Measurements from ENCODE around the gene KLHL1. TPM values are rescaled to one million over a fixed set of nuclear protein-coding genes. Genes with fewer than 3 reads are reported as not detected.

KLHL1 gene
- total RNA-seq, 1 experiment from 2014 or later: not detected

DNA sequence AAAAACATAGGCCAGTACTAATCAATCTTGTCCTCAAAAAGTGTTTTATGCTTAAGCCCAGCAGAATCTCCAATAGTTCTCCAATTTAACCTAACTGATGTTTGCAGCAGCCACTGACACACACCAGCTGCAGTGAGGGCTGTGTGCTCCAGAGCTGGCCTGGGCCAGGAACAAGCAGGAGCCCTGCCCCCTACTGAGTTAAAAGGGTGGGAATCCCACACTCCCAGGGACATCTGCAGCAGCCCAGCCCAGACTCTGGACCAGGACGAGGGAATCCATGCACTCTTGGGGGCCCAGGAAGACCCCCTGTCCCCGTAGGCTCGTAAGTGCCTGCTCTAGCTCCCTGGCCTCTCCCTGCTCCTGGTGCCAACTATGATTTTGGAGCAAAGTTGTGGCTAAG, 92.1 kb downstream of the KLHL1 start:
- DNase-seq (ENCODE audit: low read depth): no peak

- DNase-seq (ENCODE audit: low read depth): no peak
Observed at GRCh38 chr13:70014337-70014736, 93.9 kb downstream of the KLHL1 start.

GRCh38 chr13:69999875-70000274, 108.4 kb downstream of the KLHL1 start:
- DNase-seq (ENCODE audit: low read depth): no peak

- DNase-seq (ENCODE audit: low read depth): no peak
Observed at GRCh38 chr13:69997061-69997460, 111.2 kb downstream of the KLHL1 start.

DNA sequence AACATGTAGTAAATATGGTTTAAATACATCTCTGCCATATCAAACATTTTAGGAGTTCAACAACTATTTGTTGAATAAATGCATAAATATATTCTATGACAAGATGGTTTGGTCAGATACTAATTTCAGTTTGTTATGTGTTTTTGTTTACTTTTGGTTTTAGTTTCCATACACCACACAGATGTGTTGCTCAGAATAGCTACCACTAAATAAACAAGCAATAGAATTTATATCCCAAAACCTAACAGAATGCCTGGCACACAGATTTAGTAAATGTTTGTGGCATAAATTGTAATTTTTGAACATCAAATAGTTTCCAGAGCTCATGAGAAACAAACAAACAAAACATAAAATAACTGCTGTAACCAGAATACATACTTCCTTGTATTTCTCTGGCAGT, 127.5 kb downstream of the KLHL1 start:
- no peak for DNase-seq (ENCODE audit: low read depth)

DNA sequence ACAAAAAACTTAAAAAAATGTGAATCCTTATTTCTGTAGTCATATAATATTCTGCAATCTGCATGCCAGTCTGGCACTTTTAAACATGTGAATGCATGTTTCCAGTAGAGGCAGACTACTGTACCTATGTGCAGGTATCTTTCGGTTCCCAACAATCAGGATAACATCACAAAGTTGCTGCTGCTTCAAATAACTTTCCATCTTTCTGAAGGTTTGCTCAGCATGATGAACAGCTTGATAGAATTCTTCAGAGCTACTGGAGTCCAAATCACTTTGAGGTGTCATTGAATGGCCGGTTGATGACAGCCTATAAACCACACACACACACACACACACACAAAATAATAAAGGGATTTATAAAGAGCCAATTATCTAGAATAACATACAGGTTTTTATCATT, 132.8 kb downstream of the KLHL1 start:
- no peak for DNase-seq (ENCODE audit: low read depth)

DNA sequence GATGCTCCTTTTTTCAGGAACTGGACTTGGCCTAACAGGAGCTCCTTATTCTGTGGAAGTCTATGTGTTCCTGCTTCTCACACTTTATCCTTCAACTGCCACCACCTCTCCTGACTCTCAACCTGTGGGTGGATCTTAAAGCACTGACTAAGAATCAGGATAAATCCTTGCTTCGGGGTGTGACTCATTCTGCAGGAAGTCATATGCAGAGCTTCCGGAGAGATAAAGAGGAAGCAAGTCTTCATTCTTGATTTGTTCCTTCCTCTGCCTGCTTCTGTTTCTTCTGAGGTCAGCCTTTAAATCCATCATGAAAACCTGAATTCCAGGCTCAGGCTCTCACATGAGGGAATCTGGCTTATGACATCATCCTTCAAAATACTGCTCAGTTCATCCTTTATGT, 137.7 kb downstream of the KLHL1 start:
- DNase-seq (ENCODE audit: low read depth): no peak

- no peak for DNase-seq (ENCODE audit: low read depth)
Observed at GRCh38 chr13:69959046-69959445, 149.2 kb downstream of the KLHL1 start.

DNA sequence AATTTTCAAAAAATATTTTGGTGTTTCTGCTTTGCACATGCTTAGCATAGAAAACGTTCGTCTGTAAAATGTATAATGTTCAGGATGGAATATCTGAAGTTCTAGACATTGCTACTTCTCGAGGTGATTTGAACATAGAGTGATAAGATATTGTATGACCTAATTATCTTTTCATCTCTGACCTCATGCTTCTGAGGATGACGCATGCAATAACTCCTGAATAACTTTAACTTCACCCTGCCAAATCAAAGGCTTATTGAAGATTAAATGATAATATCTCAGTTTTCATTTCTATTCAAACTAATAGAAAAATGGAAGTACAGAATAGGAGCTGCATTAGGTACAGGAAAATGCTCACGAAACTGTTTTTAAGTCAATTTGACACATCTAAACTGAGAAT, 151.4 kb downstream of the KLHL1 start:
- DNase-seq (ENCODE audit: low read depth): no peak

DNA sequence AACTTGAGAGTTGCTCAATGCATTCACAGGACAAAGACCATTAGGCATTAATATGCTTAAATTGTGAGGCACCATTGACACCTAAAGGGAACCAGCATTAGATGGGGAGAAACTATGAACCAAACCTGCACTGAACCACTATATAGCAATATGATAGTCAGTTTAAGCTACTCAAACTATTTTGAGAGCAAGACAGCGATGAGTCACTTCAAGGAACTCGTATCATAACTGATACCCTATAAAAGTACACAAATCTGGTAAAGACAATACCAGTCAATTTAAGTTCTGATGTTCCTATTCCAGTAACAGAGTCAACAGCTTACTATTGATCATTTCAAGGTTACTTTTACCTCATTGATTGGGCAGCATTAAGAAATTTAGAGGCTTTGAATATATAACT, 151.9 kb downstream of the KLHL1 start:
- DNase-seq (ENCODE audit: low read depth): no peak

GRCh38 chr13:69955271-69955670, 153.0 kb downstream of the KLHL1 start:
- DNase-seq (ENCODE audit: low read depth): no peak

GRCh38 chr13:69951412-69951811, 156.8 kb downstream of the KLHL1 start:
- DNase-seq (ENCODE audit: low read depth): no peak

GRCh38 chr13:69950160-69950559, 158.1 kb downstream of the KLHL1 start:
- no peak for DNase-seq (ENCODE audit: low read depth)

- DNase-seq (ENCODE audit: low read depth): no peak
Observed at GRCh38 chr13:69948016-69948415, 160.2 kb downstream of the KLHL1 start.

- DNase-seq (ENCODE audit: low read depth): no peak
Observed at GRCh38 chr13:69947582-69947981, 160.7 kb downstream of the KLHL1 start.

DNA sequence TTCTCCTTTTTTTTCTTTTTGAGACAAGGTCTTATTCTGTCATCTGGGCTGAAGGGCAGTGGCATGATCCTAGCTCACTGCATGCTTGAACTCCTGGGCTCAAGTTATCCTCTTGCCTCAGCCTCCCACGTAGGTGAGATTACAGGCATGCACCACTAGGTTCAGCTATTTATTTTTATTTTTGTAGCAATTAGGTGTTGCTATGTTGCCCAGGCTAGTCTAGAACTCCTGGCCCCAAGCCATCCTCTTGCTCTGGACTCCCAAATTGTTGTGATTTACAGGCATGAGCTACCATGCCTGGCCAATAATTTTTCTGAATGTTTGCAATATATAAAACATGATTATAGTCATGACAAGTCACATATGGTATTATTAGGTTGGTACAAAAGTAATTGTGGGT, 161.7 kb downstream of the KLHL1 start:
- DNase-seq (ENCODE audit: low read depth): no peak

- no peak for DNase-seq (ENCODE audit: low read depth)
Observed at GRCh38 chr13:69935043-69935442, 173.2 kb downstream of the KLHL1 start.

GRCh38 chr13:69928262-69928661, 180.0 kb downstream of the KLHL1 start:
- DNase-seq (ENCODE audit: low read depth): no peak

DNA sequence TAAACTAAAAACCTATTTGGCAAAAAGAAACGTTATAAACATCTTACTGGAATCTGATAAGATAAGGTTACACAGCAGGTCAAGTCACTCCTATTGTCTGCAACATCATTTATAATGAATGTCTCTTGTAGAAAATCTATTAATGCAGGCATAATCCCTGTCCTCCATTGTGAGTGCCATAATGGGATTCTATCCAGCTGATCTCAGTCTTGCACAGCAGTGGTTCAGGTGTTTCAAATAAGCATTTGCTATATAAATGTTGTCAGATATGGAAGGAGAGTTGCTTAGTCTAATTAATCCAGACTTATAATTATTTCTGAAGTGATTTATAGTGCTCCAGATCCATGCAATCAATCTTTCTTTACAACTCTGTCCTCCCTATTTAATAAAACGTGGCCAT, 187.1 kb downstream of the KLHL1 start:
- DNase-seq (ENCODE audit: low read depth): no peak

DNA sequence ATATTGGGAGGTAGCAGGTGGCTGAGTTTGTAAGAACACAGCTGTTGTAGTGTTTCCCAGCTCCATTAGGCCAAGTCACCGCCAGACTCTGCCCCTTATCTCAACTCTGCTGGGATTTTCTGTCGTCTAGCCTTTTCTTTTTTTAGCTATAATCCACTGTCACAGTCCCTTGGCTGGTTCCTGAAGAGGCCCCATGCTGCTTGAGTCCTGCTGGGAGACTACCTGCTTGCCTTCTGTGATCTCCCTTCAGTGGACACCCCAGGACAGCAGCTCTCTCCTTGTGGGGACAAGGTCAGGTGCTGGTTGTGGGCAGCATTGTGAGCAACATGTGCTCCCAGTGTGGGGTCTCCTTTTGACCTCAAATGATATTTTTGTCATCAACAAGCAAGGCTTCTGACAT, 195.6 kb downstream of the KLHL1 start:
- DNase-seq (ENCODE audit: low read depth): no peak

DNA sequence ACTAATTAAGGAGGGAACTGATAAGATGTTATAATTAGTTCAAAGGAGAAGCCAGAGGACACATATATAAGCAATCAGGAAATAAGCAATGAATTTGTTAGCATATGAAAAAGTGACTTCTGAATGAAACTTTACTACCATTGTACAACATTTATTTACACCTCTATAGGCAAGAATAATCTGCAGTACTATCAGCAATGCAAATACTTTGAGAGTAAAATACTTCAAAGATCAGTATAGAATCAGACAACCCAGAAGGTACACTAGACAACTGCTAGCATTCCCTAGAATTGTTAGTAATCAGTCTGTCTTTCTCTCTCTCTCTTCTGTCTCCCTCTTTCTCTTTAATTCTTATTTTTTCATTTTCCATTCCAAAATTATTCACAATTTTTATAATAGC, 197.5 kb downstream of the KLHL1 start:
- DNase-seq (ENCODE audit: low read depth): no peak

DNA sequence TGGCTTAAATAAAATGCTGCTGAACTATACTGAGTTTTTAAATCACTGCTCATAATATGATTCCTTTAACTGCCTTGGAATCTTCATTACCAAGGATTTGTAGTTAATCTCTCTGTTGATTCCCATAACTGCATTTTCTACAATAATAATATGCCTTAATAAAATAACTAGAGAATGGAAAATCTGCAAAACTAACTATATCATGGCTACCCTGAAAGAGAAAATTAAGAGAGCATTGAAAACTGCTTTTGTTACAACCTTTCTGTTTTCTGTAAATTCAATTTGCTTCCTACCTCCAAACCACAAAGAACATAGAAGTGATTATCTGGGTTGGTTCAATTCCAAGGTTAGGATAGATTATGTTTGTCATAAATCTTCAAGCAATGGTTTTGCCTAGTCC, 203.5 kb downstream of the KLHL1 start:
- no peak for DNase-seq (ENCODE audit: low read depth)

DNA sequence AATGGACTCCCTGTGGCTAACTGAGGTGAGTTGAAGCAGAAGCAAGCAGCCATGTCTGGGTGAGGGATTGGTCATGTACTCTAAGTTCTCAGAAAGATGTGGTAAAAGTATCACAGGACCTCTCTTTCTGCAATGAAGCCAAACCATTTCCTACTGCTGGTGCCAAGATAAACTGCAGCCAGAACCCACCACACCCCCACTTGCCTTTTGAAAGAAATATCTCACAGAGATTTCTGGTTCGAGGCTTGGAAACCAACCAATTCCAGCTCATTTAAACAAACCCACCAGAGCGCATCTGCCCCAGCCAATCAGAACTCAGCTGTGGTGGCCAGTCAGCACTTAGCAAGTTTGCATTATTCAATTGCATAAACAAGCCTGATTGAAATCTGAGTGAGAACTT, 205.2 kb downstream of the KLHL1 start:
- no peak for DNase-seq (ENCODE audit: low read depth)

GRCh38 chr13:69882451-69882850, 225.8 kb downstream of the KLHL1 start:
- no peak for DNase-seq (ENCODE audit: low read depth)

GRCh38 chr13:69879936-69880335, 228.3 kb downstream of the KLHL1 start:
- no peak for DNase-seq (ENCODE audit: low read depth)
